Smooth muscle cell of the brain vasculature (primary cell): ENCODE measurements around the gene DLX2.
"Not testable (repeated sequence)": the region's sequence is repeated elsewhere in the genome, so short reads cannot be mapped to it uniquely, and the experiment has no call there.

Experiments used
- DNase-seq: peaks from one replicate; pipeline ENCODE4 v3.0.0-alpha.2; 2012; ENCODE audit warnings: low read depth, low spot score

DLX2 gene

GRCh38 chr2:172102391-172103359 lies at the start of gene DLX2:
Gene DLX2 (minus strand): TSS chr2:172102900. CDS start chr2:172102538, 362 bp downstream.
- no peak for DNase-seq

GRCh38 chr2:172147944-172148650 lies 45.4 kb upstream of the DLX2 start:
- no peak for DNase-seq

DNA sequence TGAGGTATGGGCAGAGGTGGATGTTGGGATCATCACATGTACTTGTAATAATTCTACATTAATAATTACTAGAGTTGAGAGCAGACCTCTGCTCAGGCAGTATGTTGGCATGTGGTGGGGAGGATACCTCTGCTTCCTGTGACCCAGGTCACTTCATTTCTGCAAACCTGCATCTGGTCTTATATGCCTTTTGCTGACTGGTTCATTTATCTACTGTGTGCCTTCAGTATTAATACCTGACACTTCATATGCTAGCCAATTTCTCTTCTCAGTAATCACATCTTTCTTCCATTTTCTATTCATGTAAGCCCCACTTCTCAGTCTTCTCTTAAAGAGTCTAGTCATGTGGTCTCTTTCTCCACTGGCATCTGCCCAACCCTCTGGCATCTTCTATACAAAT lies 41.1 kb upstream of the DLX2 start:
- DNase-seq, result no peak

- DNase-seq, result not testable (repeated sequence)
Measured at GRCh38 chr2:172138727-172139126, 36.0 kb upstream of the DLX2 start.

DNA sequence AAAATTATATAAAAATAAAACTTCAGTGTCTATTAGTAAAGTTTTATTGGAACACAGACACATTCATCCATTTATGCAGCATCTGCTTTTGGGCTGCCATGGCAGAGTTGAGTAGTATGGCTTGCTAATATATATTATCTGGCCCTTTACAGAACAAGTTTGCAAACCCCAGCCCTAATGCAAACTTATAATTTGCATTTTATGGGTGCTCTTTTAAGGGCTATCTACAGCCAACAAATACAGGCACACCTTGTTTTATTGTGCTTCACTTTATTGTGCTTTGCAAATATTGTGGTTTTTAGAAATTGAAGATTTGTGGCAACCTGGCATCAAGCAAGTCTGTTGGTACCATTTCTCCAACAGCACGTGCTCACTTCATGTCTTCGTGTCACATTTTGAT lies 35.2 kb upstream of the DLX2 start:
- no peak for DNase-seq

DNA sequence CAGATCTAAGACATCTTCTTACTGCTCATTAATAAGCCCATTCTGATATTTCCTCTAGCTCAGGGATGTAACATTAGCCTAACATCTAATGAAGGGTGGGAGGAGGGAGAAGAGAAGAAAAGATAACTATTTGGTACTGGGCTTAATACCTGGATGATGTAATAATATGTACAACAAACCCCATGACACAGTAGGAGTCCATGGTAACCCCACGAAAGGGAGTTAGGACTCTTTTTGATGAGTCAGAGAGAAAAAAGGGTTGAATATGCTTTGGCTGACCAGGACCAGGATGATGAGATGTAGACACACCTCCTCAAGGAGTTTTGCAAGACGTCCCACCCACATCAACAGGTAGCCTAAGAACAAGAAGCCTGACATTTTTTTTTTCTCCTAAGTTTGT lies 34.4 kb upstream of the DLX2 start:
- DNase-seq, result no peak

DNA sequence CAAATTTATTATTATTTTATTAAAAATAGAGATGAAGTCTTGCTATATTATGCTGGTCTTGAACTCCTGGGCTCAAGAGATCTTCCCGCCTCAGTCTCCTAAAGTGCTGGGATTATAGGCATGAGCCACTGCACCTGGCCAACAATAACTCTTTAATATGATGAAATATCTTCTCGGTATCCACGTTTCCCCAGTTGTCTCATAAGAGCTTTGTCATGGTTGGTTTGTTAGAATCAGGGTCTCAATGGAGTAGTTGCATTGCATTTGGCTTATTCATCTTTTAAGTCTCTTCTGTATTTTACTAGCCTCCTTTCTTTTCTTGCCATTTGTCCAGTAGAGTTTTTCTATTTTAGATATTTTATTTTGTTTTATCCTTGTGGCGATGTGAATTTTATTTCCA lies 32.7 kb upstream of the DLX2 start:
- DNase-seq, result no peak

DNA sequence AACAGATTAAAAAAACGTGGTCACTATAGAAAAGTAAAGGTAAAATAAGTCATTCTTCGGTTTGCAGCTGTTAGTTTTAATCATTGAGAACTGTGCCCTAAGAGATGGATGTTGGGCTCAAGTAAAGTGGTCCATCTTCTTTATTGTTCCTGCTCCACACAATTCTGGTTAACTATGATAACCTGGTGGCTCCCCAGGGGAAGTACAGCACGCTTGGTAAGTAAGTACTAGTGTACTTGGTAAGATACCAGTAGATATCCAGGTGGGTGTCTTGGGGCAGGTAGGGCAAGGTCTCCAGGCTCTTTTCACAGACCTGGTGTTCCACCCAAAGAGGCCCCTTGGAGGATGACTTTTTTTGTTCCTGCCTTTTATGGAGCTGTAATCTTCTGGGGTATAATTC lies 31.6 kb upstream of the DLX2 start:
- DNase-seq, result no peak

GRCh38 chr2:172131713-172132555 lies 29.2 kb upstream of the DLX2 start:
- DNase-seq, result no peak

DNA sequence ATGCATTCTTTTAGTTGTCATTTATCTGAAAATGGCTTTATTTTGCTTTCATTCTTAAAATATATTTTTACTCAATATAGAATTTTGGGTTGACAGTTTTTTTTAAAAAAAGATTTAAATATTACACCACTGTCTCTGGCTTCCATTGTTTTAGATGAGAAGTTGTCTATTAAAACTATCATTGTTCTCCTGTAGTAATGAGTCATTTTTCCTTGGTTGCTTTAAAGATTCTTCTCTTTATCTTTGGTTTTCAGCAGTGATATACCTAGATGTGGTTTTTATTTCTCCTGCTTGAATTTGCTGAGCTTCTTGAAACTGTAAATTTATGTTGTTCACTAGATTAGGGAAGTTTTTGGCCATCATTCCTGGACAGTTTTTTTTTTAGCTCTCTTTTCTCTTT lies 26.7 kb upstream of the DLX2 start:
- DNase-seq, result no peak

GRCh38 chr2:172128484-172128883 lies 25.8 kb upstream of the DLX2 start:
- DNase-seq, result no peak

- DNase-seq, result no peak
Measured at GRCh38 chr2:172120118-172120517, 17.4 kb upstream of the DLX2 start.

DNA sequence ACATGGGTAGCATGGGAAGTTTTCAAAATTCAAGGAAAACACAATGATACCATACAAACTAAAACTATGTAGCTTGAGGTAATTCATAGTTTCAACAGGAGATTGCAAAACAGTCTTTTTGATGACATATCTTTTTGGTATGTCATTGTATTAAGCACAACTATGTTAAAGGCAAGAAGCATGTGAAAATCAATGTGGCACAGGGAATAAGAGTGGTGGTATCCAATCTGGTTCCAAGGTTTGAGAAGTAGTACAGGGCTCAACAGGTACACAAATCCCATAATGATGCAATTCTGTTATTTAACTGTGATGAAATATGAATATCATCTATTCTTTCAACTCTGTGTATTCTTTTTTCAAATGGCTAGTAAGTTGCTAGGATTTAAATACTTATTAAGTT lies 16.4 kb upstream of the DLX2 start:
- DNase-seq, result no peak

DNA sequence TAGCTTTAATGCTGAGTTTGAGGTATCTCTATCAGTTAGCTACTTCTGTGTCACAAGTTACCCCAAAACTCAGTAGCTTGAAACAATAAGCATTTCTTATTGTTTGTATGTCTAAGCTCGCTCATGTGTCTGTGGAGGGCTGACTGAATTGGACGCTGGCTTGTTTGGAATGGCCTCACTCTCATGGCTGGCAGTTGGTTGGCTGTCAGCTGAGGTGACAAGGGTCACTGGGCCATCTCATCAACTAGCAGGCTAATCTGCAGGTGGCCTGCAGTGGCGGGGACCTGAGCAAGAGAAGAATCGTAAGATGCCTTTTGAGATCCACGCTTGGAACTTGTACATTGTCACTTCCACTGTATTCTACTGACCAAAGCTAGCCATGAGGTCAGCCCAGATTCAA lies 13.4 kb upstream of the DLX2 start:
- no peak for DNase-seq

- DNase-seq, result no peak
Measured at GRCh38 chr2:172114579-172114978, 11.9 kb upstream of the DLX2 start.

- DNase-seq, result not testable (repeated sequence)
Measured at GRCh38 chr2:172114176-172114575, 11.5 kb upstream of the DLX2 start.

GRCh38 chr2:172113617-172114016 lies 10.9 kb upstream of the DLX2 start:
- no peak for DNase-seq

DNA sequence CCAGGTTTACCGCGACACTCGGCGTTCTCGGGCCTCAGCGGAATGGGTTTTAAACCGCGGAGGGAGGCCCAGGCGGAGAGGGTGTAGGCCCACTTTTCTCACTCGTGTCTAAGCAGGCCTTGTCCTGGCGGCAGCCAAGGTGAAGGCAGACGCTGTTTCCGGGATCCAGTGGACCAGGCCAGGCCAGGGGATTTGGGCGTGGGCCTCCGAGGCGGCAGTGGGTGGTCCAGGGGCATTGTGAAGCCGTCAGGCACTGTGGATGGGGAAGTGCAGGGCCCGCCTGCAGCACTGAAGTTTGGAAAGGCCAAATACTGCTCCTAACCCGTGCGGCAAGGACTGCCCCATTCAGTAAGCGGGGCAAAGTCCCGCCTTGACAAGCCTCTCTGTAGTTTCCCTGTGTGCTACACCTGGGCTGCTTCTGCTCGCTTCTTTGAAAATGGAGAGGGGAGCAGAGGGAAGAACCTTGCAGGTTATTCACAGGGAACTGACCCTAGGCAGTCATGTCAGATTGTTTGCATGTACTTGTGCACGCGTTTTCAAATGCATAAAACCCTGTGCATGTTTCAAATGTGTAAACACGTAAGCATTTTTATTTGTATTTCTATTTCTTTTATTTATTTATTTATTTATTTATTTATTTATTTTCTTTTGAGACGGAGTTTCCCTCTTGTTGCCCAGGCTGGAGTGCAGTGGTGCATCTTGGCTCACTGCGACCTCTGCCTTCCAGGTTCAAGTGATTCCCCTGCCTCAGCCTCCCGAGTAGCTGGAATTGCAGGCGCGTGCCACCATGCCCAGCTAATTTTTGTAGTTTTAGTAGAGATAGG lies 7.5 kb upstream of the DLX2 start:
- DNase-seq, result no peak

DNA sequence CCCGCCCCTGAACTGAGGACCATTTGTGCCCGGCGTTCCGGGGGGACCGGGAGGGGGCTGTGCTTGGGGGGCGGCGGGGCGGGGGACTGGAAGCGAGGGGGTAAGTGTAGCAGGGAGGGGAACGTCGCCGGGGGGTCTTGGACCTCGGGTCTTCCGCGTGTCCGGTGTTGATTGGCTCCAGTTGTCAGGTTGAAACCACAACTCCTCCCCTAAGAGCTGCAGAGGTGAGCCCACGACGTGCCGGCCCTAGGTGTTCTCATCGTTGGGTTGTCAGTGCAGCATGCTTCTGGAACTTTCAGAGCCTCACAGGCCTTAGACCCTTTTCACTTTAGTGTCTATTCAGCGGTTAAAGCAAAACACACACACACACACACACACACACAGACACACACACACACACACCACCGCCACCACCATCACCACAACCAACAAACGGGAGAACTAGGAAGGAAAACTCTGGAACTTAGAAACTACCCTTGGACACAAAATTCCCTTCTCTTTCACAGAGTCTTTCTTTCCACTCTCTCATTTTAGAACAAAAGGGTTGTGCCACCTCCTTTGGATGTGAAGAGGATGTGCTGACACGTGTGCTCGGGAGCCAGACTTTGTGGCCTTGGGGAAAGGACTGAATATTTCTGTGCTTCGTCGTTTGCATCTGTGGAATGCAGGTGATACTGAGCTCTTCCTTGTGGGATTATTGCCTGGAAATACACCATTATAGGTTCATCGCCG lies 6.7 kb upstream of the DLX2 start:
- no peak for DNase-seq

DNA sequence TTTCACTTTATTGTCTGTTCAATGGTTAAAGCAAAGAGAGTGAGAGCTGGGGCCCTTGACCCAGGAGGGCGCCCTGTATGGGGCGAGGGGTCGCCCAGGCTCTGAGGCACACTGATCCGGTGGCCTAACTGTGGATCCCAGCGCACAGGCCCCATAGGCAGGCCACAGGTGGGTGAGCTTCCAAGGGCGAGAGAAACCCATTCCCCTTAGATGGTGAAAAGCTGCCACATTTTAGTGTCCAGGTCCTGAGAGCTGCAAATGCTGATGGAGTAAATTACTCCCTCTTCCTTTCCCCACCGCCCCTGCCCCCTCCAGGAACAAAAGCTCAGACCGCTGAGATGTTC lies 5.9 kb upstream of the DLX2 start:
- DNase-seq, result no peak
